H9 (cell line): ENCODE results near the gene UBAC2. TPM values are rescaled to one million over a fixed set of nuclear protein-coding genes. Genes with fewer than 3 reads are reported as not detected.

Source experiments
- DNase-seq: peaks from one replicate; pipeline ENCODE4 v3.0.0-alpha.2; 2017
- H2AFZ ChIP-seq: one replicate; pipeline ENCODE4 v1.6.1; 2013; ENCODE audit warnings: mild to moderate bottlenecking, low read length, control low read depth, moderate library complexity
- H2AK5ac ChIP-seq: 2 replicates; pipeline ENCODE4 v1.6.1; 2013; ENCODE audit warnings: low read length, control low read depth, mixed read lengths; ENCODE audit not compliant: insufficient read length
- H2BK120ac ChIP-seq: one replicate; pipeline ENCODE4 v1.6.1; 2013; ENCODE audit warnings: low read depth, mild to moderate bottlenecking, low read length, control low read depth, inconsistent platforms; ENCODE audit not compliant: poor library complexity, severe bottlenecking
- H2BK12ac ChIP-seq: 2 replicates; pipeline ENCODE4 v1.6.1; 2013; ENCODE audit warnings: low read length, control low read depth, mixed read lengths, low read depth; ENCODE audit not compliant: insufficient read length
- H2BK15ac ChIP-seq: 2 replicates; pipeline ENCODE4 v1.6.1; 2013; ENCODE audit warnings: low read depth, low read length, control low read depth
- H2BK20ac ChIP-seq: one replicate; pipeline ENCODE4 v1.6.1; 2013; ENCODE audit warnings: low read depth, mild to moderate bottlenecking, low read length, control low read depth, inconsistent platforms; ENCODE audit not compliant: poor library complexity, severe bottlenecking
- H2BK5ac ChIP-seq: 2 replicates; pipeline ENCODE4 v1.6.1; 2013; ENCODE audit warnings: low read length, control low read depth, mixed read lengths; ENCODE audit not compliant: insufficient read length
- H3K14ac ChIP-seq: 2 replicates; pipeline ENCODE4 v1.6.1; 2013; ENCODE audit warnings: low read length, control low read depth; ENCODE audit not compliant: insufficient read depth
- H3K18ac ChIP-seq: 2 replicates; pipeline ENCODE4 v1.6.1; 2013; ENCODE audit warnings: low read depth, mild to moderate bottlenecking, mixed read lengths, low read length, control low read depth; ENCODE audit not compliant: insufficient read length
- H3K23ac ChIP-seq: 2 replicates; pipeline ENCODE4 v1.6.1; 2013; ENCODE audit warnings: low read length, control low read depth, mixed read lengths, low read depth; ENCODE audit not compliant: insufficient read length
- H3K23me2 ChIP-seq: 2 replicates; pipeline ENCODE4 v1.6.1; 2013; ENCODE audit warnings: low read depth, mild to moderate bottlenecking, mixed read lengths, low read length, control low read depth; ENCODE audit not compliant: insufficient read length, poor library complexity, severe bottlenecking
- H3K27ac ChIP-seq: 2 replicates; pipeline ENCODE4 v1.5.1; 2013; ENCODE audit warnings: low read length, control low read depth, mixed read lengths, low read depth; ENCODE audit not compliant: insufficient read length
- H3K27me3 ChIP-seq: 2 replicates; pipeline ENCODE4 v1.6.1; 2013; ENCODE audit warnings: low read length, control low read depth, inconsistent platforms; ENCODE audit not compliant: insufficient read depth
- H3K4ac ChIP-seq: 2 replicates; pipeline ENCODE4 v1.6.1; 2013; ENCODE audit warnings: low read depth, mild to moderate bottlenecking, control low read depth, inconsistent platforms, low read length, moderate library complexity
- H3K4me1 ChIP-seq: 2 replicates; pipeline ENCODE4 v1.6.1; 2013; ENCODE audit warnings: low read length, control low read depth, inconsistent platforms; ENCODE audit not compliant: insufficient read depth
- H3K4me2 ChIP-seq: 2 replicates; pipeline ENCODE4 v1.6.1; 2013; ENCODE audit warnings: low read length, control low read depth, mixed read lengths; ENCODE audit not compliant: insufficient read length, insufficient read depth
- H3K56ac ChIP-seq: 2 replicates; pipeline ENCODE4 v1.6.1; 2013; ENCODE audit warnings: low read depth, mild to moderate bottlenecking, mixed read lengths, low read length, control low read depth; ENCODE audit not compliant: insufficient read length
- H3K79me1 ChIP-seq: 2 replicates; pipeline ENCODE4 v1.6.1; 2013; ENCODE audit warnings: low read depth, mild to moderate bottlenecking, moderate library complexity, low read length, control low read depth, inconsistent platforms; ENCODE audit not compliant: insufficient read depth, poor library complexity, severe bottlenecking
- H3K79me2 ChIP-seq: 2 replicates; pipeline ENCODE4 v1.6.1; 2013; ENCODE audit warnings: low read length, control low read depth, inconsistent platforms; ENCODE audit not compliant: insufficient read depth
- H3K9ac ChIP-seq: 2 replicates; pipeline ENCODE4 v1.6.1; 2013; ENCODE audit warnings: low read length, control low read depth, mixed read lengths; ENCODE audit not compliant: insufficient read length; ENCODE audit errors: extremely low read depth
- H3K9me3 ChIP-seq: one replicate; pipeline ENCODE4 v1.6.1; 2013; ENCODE audit warnings: low read depth, low read length, inconsistent platforms; ENCODE audit not compliant: control insufficient read depth
- H3T11ph ChIP-seq: one replicate; pipeline ENCODE4 v1.6.1; 2013; ENCODE audit warnings: mild to moderate bottlenecking, low read length, control low read depth, inconsistent platforms
- H4K20me1 ChIP-seq: one replicate; pipeline ENCODE4 v1.6.1; 2013; ENCODE audit not compliant: control insufficient read depth, insufficient read length, insufficient read depth
- H4K5ac ChIP-seq: 2 replicates; pipeline ENCODE4 v1.6.1; 2013; ENCODE audit warnings: low read depth, mild to moderate bottlenecking, mixed read lengths, low read length, control low read depth; ENCODE audit not compliant: insufficient read length
- H4K8ac ChIP-seq: replicated peaks from 2 replicates; pipeline ENCODE4 v1.6.1; 2013; ENCODE audit warnings: low read length, control low read depth, mixed read lengths, low read depth; ENCODE audit not compliant: insufficient read length
- H4K91ac ChIP-seq: 2 replicates; pipeline ENCODE4 v1.6.1; 2013; ENCODE audit warnings: low read depth, mild to moderate bottlenecking, moderate library complexity, mixed read lengths, low read length, control low read depth; ENCODE audit not compliant: insufficient read length
- H3K27ac Mint-ChIP-seq, 3 experiments: 2 replicates in 2 of 3; 3 replicates in 1 of 3; pipeline ENCODE4 v1.8.0; 2020 to 2021; ENCODE audit warnings: mixed read lengths in 3 of 3, mild to moderate bottlenecking in 1 of 3, moderate library complexity in 1 of 3
- H3K27me3 Mint-ChIP-seq: 2 replicates; pipeline ENCODE4 v1.8.0; 2021; ENCODE audit warnings: low read depth, mild to moderate bottlenecking, moderate library complexity, mixed read lengths
- H3K36me3 Mint-ChIP-seq, 3 experiments: 2 replicates in 2 of 3; 3 replicates in 1 of 3; pipeline ENCODE4 v1.8.0; 2020 to 2021; ENCODE audit warnings: low read depth in 3 of 3, mixed read lengths in 3 of 3; ENCODE audit not compliant: insufficient read depth in 1 of 3
- H3K4me1 Mint-ChIP-seq, 2 experiments: 2 replicates each; pipeline ENCODE4 v1.8.0; 2020; ENCODE audit warnings: mixed read lengths in 2 of 2
- H3K4me3 Mint-ChIP-seq, 2 experiments: 2 replicates in 1 of 2; 3 replicates in 1 of 2; pipeline ENCODE4 v1.8.0; 2020 to 2021; ENCODE audit warnings: mild to moderate bottlenecking in 2 of 2, mixed read lengths in 2 of 2, moderate library complexity in 1 of 2
- H3K9me3 Mint-ChIP-seq, 2 experiments: 2 replicates in 1 of 2; 3 replicates in 1 of 2; pipeline ENCODE4 v1.8.0; 2020; ENCODE audit warnings: mild to moderate bottlenecking in 2 of 2, mixed read lengths in 2 of 2, moderate library complexity in 1 of 2
- CTCF ChIP-seq: fragments of 200-600 bp; sonication (generic); conservative IDR thresholded peaks from 3 replicates; pipeline ENCODE4 v1.8.0; 2021; ENCODE audit warnings: antibody characterized with exemption, mild to moderate bottlenecking
- WGBS: extraction: QIAGEN DNeasy Blood & Tissue Kit; methylation state at CpG from one replicate; pipeline ENCODE4 v1.1.7; 2013; ENCODE audit warnings: missing lambda C conversion rate, low lambda C conversion rate, mixed read lengths; ENCODE audit not compliant: insufficient read length; ENCODE audit errors: extremely low coverage; 5-methylcytosine and 5-hydroxymethylcytosine counted together
- total RNA-seq: library from RNA; stranded (reverse); gene quantifications from 2 replicates; pipeline ENCODE4 v1.2.1, GENCODE V29; 2021

The UBAC2 gene
- total RNA-seq, 1 experiment from 2014 or later: 52.3 TPM

DNA sequence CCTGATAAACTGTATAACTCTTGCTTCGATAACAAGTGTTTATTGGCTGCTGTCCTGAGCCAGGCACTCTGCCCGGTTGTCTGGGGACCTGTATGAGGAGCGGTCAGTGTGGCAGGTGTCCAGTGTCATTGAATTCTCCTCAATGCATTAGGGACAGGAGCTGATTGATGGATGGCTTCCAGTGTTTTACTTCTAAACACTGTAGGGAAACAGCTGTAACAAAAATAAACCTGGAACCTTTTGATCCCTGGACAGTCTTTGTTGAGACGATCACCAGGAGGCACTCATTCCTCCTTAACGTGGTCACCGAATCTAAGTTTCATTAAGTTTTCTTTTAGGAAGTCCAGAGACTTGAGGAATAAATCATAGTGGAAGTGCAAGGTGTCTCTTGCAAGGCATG, 17.9 kb downstream of the UBAC2 start:
- Histone ChIP-seq H3K4ac (no peak overlapping the region), H4K91ac (no peak overlapping the region), H3K23ac (no peak overlapping the region), H3K27me3 (no peaks in the 10 kb centered on the region), H3K9ac (no peak overlapping the region), H3T11ph (no peak overlapping the region), H3K23me2 (no peaks in the 10 kb centered on the region), H3K4me2 (no peak overlapping the region), H4K8ac (no peak overlapping the region), H3K79me1 (peaks cover 3% of the 10 kb centered on the region), H3K18ac (no peak overlapping the region), H3K14ac (no peak overlapping the region), H4K20me1 (no peaks in the 10 kb centered on the region), H3K4me1 (peaks cover 5% of the 10 kb centered on the region; the same call in 1 of the 2 replicates), H4K5ac (no peak overlapping the region), H2BK15ac (no peak overlapping the region), H2AK5ac (no peak overlapping the region), H3K27ac (no peak overlapping the region), H3K79me2 (peaks cover 16% of the 10 kb centered on the region), H3K56ac (no peak overlapping the region), H2BK5ac (no peak overlapping the region), H2BK120ac (no peak overlapping the region), H2AFZ (no peak overlapping the region), H3K9me3 (no peaks in the 10 kb centered on the region), H2BK12ac (no peak overlapping the region), H2BK20ac (no peak overlapping the region)
- TF ChIP-seq CTCF: no peak
- peaks cover 9 to 17% (median 11%) of the 10 kb centered on the region in 3 experiments; a peak in 6 of 7 replicates for H3K36me3 Mint-ChIP-seq
- H3K9me3 Mint-ChIP-seq: no peaks in the 10 kb centered on the region
- H3K4me1 Mint-ChIP-seq: peaks cover 37 to 42% of the 10 kb centered on the region in 2 experiments
- WGBS: no CpG with 5 or more reads among the region's 6 CpGs
- H3K27me3 Mint-ChIP-seq: no peaks in the 10 kb centered on the region
- peak overlapping the region in 2 of 3 experiments; percentile 63 to 71; a peak in 4 of 7 replicates for H3K27ac Mint-ChIP-seq
- no peak overlapping the region for H3K4me3 Mint-ChIP-seq
- no peak for DNase-seq
